NCI-H1694 treated with DMSO at 0.1 percent for 48 hours (cell line): ENCODE results near the gene CXXC5.

Experiments used
- DNase-seq: peaks from one replicate; lab custom pipeline; 2025; lab: John Stamatoyannopoulos, UW

CXXC5 gene

GRCh38 chr5:139664727-139665351, 16.7 kb downstream of the CXXC5 start:
- no peak for DNase-seq

GRCh38 chr5:139665626-139666025, 17.5 kb downstream of the CXXC5 start:
- DNase-seq, result no peak

GRCh38 chr5:139666551-139666950, 18.4 kb downstream of the CXXC5 start:
- no peak for DNase-seq

- no peak for DNase-seq
These were observed 19.0 kb downstream of the CXXC5 start for GRCh38 chr5:139667001-139667729.

GRCh38 chr5:139667730-139668063, 19.5 kb downstream of the CXXC5 start:
- no peak for DNase-seq

GRCh38 chr5:139668064-139668880, 20.1 kb downstream of the CXXC5 start:
- DNase-seq, result no peak

- DNase-seq, result peak; percentile 10
These were observed 20.9 kb downstream of the CXXC5 start for GRCh38 chr5:139668924-139669661.

GRCh38 chr5:139669662-139670368, 21.7 kb downstream of the CXXC5 start:
- DNase-seq, result no peak

- DNase-seq, result no peak
These were observed 22.4 kb downstream of the CXXC5 start for GRCh38 chr5:139670369-139671095.

GRCh38 chr5:139671096-139671841, 23.1 kb downstream of the CXXC5 start:
- DNase-seq, result no peak

- DNase-seq, result no peak
These were observed 27.1 kb downstream of the CXXC5 start for GRCh38 chr5:139675213-139675612.

- DNase-seq, result no peak
These were observed 27.7 kb downstream of the CXXC5 start for GRCh38 chr5:139675825-139676224.

GRCh38 chr5:139676406-139676805, 28.3 kb downstream of the CXXC5 start:
- no peak for DNase-seq

- DNase-seq, result peak; percentile 53
These were observed 29.0 kb downstream of the CXXC5 start for GRCh38 chr5:139676951-139677735.

- no peak for DNase-seq
These were observed 29.8 kb downstream of the CXXC5 start for GRCh38 chr5:139677736-139678613.

- no peak for DNase-seq
These were observed 30.9 kb downstream of the CXXC5 start for GRCh38 chr5:139678751-139679750.
